ENCODE results near the gene PIK3CB.
A peak's percentile ranks its signal among the peaks of the same experiment; 100 is the strongest.

The PIK3CB gene

GRCh38 chr3:138875096-138875753, 40.5 kb upstream of the PIK3CB start:
- H3K4me3 ChIP-seq (ENCODE audit: low read depth, low read length): peak overlapping the region; percentile 33
- DNase-seq (ENCODE audit: low read depth): no peak
- TF ChIP-seq CTCF (IDR thresholded peaks at IDR 0.05; ENCODE audit: low read depth, low read length) (no peak), MAX (IDR thresholded peaks at IDR 0.05; ENCODE audit: low read depth, low read length) (no peak), MYC (IDR thresholded peaks at IDR 0.05; ENCODE audit: low read depth, low read length) (no peak)

GRCh38 chr3:138873471-138874278, 38.9 kb upstream of the PIK3CB start:
- TF ChIP-seq CTCF (IDR thresholded peaks at IDR 0.05; ENCODE audit: low read depth, low read length) (no peak), MAX (IDR thresholded peaks at IDR 0.05; ENCODE audit: low read depth, low read length) (no peak), POLR2A (IDR thresholded peaks at IDR 0.05; ENCODE audit: extremely low read depth, insufficient read length) (no peak), MYC (IDR thresholded peaks at IDR 0.05; ENCODE audit: low read depth, low read length) (no peak)
- no peak for DNase-seq (ENCODE audit: low read depth)
- no peak overlapping the region for H3K4me3 ChIP-seq (ENCODE audit: low read depth, low read length)

GRCh38 chr3:138872632-138873031, 37.9 kb upstream of the PIK3CB start:
- TF ChIP-seq POLR2A (IDR thresholded peaks at IDR 0.05; ENCODE audit: extremely low read depth, insufficient read length) (no peak), MAX (IDR thresholded peaks at IDR 0.05; ENCODE audit: low read depth, low read length) (no peak), CTCF (IDR thresholded peaks at IDR 0.05; ENCODE audit: low read depth, low read length) (no peak), MYC (IDR thresholded peaks at IDR 0.05; ENCODE audit: low read depth, low read length) (no peak)
- no peak overlapping the region for H3K4me3 ChIP-seq (ENCODE audit: low read depth, low read length)
- no peak for DNase-seq (ENCODE audit: low read depth)

GRCh38 chr3:138867996-138868395, 33.3 kb upstream of the PIK3CB start:
- TF ChIP-seq POLR2A (IDR thresholded peaks at IDR 0.05; ENCODE audit: extremely low read depth, insufficient read length) (no peak), MAX (IDR thresholded peaks at IDR 0.05; ENCODE audit: low read depth, low read length) (no peak), MYC (IDR thresholded peaks at IDR 0.05; ENCODE audit: low read depth, low read length) (no peak), CTCF (IDR thresholded peaks at IDR 0.05; ENCODE audit: low read depth, low read length) (no peak)
- no peak for DNase-seq (ENCODE audit: low read depth)

GRCh38 chr3:138863776-138864113, 29.0 kb upstream of the PIK3CB start:
- TF ChIP-seq POLR2A (IDR thresholded peaks at IDR 0.05; ENCODE audit: extremely low read depth, insufficient read length) (no peak), MYC (IDR thresholded peaks at IDR 0.05; ENCODE audit: low read depth, low read length) (no peak), MAX (IDR thresholded peaks at IDR 0.05; ENCODE audit: low read depth, low read length) (no peak), CTCF (IDR thresholded peaks at IDR 0.05; ENCODE audit: low read depth, low read length) (no peak)
- no peak overlapping the region for H3K4me3 ChIP-seq (ENCODE audit: low read depth, low read length)
- DNase-seq (ENCODE audit: low read depth): peak; percentile 16

More at GRCh38 chr3:138867996-138868395, 33.3 kb upstream of the PIK3CB start:
- no peak overlapping the region for H3K4me3 ChIP-seq (ENCODE audit: low read depth, low read length)

Measured in NB4 (cell line).